HG03103 (cell line): ENCODE results near the gene ADGRD1.

Source experiments
- ATAC-seq: cut with Tn5 transposase; IDR thresholded peaks from one replicate; pipeline ENCODE4 v1.9.1; 2021; ENCODE audit warnings: low read depth; ENCODE audit not compliant: unreplicated experiment

ADGRD1 gene

GRCh38 chr12:131003716-131004045 lies 50.0 kb downstream of the ADGRD1 start:
- no peak for ATAC-seq

GRCh38 chr12:131004166-131004565 lies 50.5 kb downstream of the ADGRD1 start:
- no peak for ATAC-seq

GRCh38 chr12:131005161-131006035 lies 51.7 kb downstream of the ADGRD1 start:
- no peak for ATAC-seq

GRCh38 chr12:131006036-131006735 lies 52.5 kb downstream of the ADGRD1 start:
- no peak for ATAC-seq

GRCh38 chr12:131007031-131007739 lies 53.5 kb downstream of the ADGRD1 start:
- ATAC-seq, result no peak

GRCh38 chr12:131007740-131008117 lies 54.0 kb downstream of the ADGRD1 start:
- ATAC-seq, result no peak

- no peak for ATAC-seq
Measured at GRCh38 chr12:131008131-131008912, 54.6 kb downstream of the ADGRD1 start.

- ATAC-seq, result no peak
Measured at GRCh38 chr12:131008913-131009270, 55.2 kb downstream of the ADGRD1 start.

GRCh38 chr12:131009595-131010395 lies 56.1 kb downstream of the ADGRD1 start:
- no peak for ATAC-seq

- ATAC-seq, result no peak
Measured at GRCh38 chr12:131010396-131011131, 56.9 kb downstream of the ADGRD1 start.

GRCh38 chr12:131011165-131012079 lies 57.7 kb downstream of the ADGRD1 start:
- no peak for ATAC-seq

- ATAC-seq, result no peak
Measured at GRCh38 chr12:131012279-131013069, 58.8 kb downstream of the ADGRD1 start.

GRCh38 chr12:131013118-131013517 lies 59.4 kb downstream of the ADGRD1 start:
- no peak for ATAC-seq

GRCh38 chr12:131014343-131014742 lies 60.6 kb downstream of the ADGRD1 start:
- no peak for ATAC-seq

- no peak for ATAC-seq
Measured at GRCh38 chr12:131015581-131016337, 62.1 kb downstream of the ADGRD1 start.

GRCh38 chr12:131017477-131017991 lies 63.8 kb downstream of the ADGRD1 start:
- ATAC-seq, result no peak
